ENCODE results near the gene RNGTT.

RNGTT gene

DNA sequence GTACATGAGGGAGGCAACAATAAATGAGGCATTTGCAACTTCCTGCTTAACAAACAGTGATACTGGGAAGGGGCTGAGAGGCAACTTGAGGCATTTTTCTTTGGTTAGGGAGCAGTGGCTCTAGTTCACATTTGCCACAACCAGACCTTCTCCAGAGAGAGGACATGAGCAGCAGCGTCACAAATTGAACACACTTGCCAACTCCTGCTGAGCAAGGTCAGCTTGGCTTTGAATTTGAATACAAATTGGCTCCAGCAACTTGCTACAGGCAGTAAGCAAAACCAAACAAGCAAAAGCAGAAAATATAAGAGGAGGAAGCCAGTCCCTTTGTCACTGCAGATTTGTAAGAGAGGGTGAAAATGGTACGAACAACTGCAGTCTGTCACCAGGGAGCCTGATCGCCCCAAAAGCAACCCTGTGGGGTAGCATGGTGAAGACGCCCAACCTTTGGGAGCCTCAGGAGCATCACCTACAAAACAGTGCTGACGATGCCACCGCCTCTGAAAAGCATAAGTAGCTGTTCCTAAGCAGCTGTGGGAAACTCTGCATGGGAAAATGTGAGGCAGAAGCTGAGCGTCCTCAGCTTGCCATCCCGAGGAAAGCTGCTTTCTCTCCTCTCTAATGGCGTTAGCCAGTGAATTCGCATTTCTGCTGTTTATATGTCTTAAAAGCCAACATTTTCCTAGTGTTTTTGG, 378.7 kb downstream of the RNGTT start:
- no peak overlapping the region for H3K4me3 ChIP-seq (ENCODE audit: low read depth, low read length)
- DNase-seq (ENCODE audit: low read depth), result no peak
- TF ChIP-seq, protein P1, sequence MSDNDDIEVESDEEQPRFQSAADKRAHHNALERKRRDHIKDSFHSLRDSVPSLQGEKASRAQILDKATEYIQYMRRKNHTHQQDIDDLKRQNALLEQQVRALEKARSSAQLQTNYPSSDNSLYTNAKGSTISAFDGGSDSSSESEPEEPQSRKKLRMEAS (IDR thresholded peaks at IDR 0.05; ENCODE audit: low read depth, low read length), result no peak
- TF ChIP-seq, protein P2, sequence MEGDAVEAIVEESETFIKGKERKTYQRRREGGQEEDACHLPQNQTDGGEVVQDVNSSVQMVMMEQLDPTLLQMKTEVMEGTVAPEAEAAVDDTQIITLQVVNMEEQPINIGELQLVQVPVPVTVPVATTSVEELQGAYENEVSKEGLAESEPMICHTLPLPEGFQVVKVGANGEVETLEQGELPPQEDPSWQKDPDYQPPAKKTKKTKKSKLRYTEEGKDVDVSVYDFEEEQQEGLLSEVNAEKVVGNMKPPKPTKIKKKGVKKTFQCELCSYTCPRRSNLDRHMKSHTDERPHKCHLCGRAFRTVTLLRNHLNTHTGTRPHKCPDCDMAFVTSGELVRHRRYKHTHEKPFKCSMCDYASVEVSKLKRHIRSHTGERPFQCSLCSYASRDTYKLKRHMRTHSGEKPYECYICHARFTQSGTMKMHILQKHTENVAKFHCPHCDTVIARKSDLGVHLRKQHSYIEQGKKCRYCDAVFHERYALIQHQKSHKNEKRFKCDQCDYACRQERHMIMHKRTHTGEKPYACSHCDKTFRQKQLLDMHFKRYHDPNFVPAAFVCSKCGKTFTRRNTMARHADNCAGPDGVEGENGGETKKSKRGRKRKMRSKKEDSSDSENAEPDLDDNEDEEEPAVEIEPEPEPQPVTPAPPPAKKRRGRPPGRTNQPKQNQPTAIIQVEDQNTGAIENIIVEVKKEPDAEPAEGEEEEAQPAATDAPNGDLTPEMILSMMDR (IDR thresholded peaks at IDR 0.05; ENCODE audit: low read depth, low read length), result no peak
- TF ChIP-seq POLR2A (IDR thresholded peaks at IDR 0.05; ENCODE audit: extremely low read depth, insufficient read length), result no peak
- TF ChIP-seq MYC (IDR thresholded peaks at IDR 0.05; ENCODE audit: low read depth, low read length), result no peak

- TF ChIP-seq, protein P1 (IDR thresholded peaks at IDR 0.05; ENCODE audit: low read depth, low read length), result no peak
- no peak for TF ChIP-seq POLR2A (IDR thresholded peaks at IDR 0.05; ENCODE audit: extremely low read depth, insufficient read length)
- TF ChIP-seq MYC (IDR thresholded peaks at IDR 0.05; ENCODE audit: low read depth, low read length), result no peak
- TF ChIP-seq, protein P2 (IDR thresholded peaks at IDR 0.05; ENCODE audit: low read depth, low read length), result no peak
- no peak for DNase-seq (ENCODE audit: low read depth)
- H3K4me3 ChIP-seq (ENCODE audit: low read depth, low read length), result no peak overlapping the region
Observed at GRCh38 chr6:88577461-88577860, 386.0 kb downstream of the RNGTT start.

DNA sequence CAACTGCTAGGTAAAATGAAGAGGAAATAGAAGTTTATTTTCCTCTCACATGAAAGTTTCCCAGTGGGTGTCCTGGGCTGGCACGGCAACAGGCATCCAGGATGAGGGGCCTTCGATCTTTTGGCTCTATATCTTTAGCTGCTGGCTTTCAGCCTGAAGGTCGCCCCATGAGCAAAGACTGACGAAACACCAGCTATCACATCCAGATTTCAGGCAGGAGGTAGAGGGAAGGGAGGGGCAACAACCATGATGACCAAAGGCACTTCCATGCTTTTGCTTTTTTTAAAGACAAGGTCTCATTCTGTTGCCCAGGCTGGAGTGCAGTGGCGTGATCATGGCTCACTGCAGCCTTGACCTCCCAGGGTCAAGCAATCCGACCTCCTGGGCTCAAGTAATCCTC, 387.9 kb downstream of the RNGTT start:
- TF ChIP-seq, protein P1 (IDR thresholded peaks at IDR 0.05; ENCODE audit: low read depth, low read length), result no peak
- TF ChIP-seq POLR2A (IDR thresholded peaks at IDR 0.05; ENCODE audit: extremely low read depth, insufficient read length) (no peak), MYC (IDR thresholded peaks at IDR 0.05; ENCODE audit: low read depth, low read length) (no peak)
- TF ChIP-seq, protein P2 (IDR thresholded peaks at IDR 0.05; ENCODE audit: low read depth, low read length), result no peak
- no peak overlapping the region for H3K4me3 ChIP-seq (ENCODE audit: low read depth, low read length)
- no peak for DNase-seq (ENCODE audit: low read depth)

DNA sequence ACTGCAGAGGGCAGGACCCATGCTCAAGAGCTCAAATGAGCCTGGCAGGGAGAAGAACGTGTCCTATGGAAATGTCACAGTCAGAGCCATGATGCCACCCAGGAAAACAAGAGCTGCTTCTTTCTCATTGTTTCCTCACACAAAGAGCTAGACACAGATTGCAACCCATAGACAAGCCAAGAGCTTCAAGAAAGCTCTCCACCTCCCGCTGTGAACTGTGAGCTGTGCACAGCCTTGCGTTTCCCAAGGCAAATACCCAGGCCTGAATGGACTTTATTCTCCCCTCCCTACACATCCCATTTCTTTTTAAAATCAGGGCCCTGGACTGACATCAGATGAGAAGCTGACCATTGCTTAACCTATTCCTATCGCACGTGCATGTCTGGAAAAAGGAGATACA, 388.8 kb downstream of the RNGTT start:
- no peak for DNase-seq (ENCODE audit: low read depth)
- H3K4me3 ChIP-seq (ENCODE audit: low read depth, low read length), result no peak overlapping the region
- TF ChIP-seq, protein P2 (IDR thresholded peaks at IDR 0.05; ENCODE audit: low read depth, low read length), result no peak
- TF ChIP-seq POLR2A (IDR thresholded peaks at IDR 0.05; ENCODE audit: extremely low read depth, insufficient read length), result no peak
- no peak for TF ChIP-seq MYC (IDR thresholded peaks at IDR 0.05; ENCODE audit: low read depth, low read length)
- TF ChIP-seq, protein P1 (IDR thresholded peaks at IDR 0.05; ENCODE audit: low read depth, low read length), result no peak

DNA sequence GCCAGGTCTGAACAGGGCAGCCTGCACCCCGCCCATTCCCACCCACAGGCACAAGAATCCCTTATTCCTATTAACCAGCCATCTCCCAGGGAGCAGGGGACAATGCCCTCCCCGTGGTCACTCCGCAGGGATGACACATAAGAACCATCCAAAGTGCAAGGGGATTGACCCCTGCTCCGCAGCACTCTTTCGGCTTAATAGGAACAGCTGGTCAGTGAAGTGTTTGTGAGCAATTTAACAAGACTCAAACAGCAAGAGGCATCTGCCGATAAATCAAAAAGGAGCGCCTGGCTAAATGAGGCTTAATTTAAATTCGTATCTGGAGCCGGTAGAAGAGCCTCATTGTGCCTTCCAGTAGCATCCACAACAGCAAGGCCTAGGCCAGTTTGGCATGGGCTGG, 389.4 kb downstream of the RNGTT start:
- DNase-seq (ENCODE audit: low read depth), result no peak
- H3K4me3 ChIP-seq (ENCODE audit: low read depth, low read length), result no peak overlapping the region
- TF ChIP-seq, protein P1 (IDR thresholded peaks at IDR 0.05; ENCODE audit: low read depth, low read length), result no peak
- TF ChIP-seq, protein P2 (IDR thresholded peaks at IDR 0.05; ENCODE audit: low read depth, low read length), result no peak

Data from NB4 (cell line).